Uterine smooth muscle cell (primary cell): ENCODE data around the gene MXRA5. TPM values are rescaled to one million over a fixed set of nuclear protein-coding genes. Genes with fewer than 3 reads are reported as not detected.

Source experiments
- total RNA-seq: library from RNA; depleted of rRNA; stranded (reverse); fragments of >200 nt; gene quantifications from 2 replicates; pipeline ENCODE4 v1.2.3, GENCODE V29; 2014

MXRA5 gene
- total RNA-seq = 36.2 and 49.0 TPM in 2 replicates

DNA sequence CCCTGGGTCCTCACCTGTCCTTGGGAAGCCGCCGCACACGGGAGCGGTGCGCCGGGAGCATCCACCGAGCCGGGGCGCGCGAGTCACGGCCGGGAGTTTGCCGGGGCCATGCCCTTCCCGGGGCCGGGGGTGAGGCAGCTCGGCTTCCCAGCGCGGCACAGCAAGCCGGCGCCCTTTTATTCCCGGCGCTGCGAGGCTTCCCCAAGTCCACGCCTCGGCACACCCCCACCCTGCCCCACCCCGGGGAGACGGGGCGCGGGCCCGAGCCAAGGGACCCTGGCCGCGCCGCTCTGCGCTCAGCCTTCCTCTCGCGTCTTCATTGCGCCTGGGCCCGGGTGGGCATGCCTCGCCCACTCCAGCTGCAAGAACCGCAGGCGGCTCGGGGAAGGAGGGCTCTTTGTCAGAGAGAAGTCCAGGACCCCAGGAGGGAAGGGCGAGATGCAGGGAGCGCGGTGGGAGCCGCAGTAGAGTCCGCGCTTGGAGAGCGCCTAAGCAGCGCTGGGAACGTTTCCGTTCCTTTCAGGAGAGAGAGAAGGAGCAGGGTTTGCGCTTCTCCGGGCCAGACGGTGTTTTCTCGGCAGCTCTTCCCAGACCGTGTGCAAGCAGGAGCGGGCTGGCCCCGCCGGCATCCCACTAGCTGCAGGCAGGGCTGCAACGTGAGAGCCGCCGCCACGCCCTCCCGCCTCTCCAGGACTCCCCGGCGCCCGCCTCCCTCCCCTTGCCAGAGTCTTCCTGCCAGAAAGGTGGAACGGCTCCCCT is at the start of gene MXRA5:
MXRA5 (minus strand) TSS at position 152 of the 759 bp plus-strand sequence. CDS start 2,819 bp downstream, outside the sequence.

